Upper lobe of right lung (tissue), 1 donor: ENCODE results near the gene OTUB2. TPM values are rescaled to one million over a fixed set of nuclear protein-coding genes. Genes with fewer than 3 reads are reported as not detected.
A peak's percentile ranks its signal among the peaks of the same experiment; 100 is the strongest.

Experiments
- ATAC-seq: fragments of 200-7000 bp; cut with Tn5 transposase; one replicate; pipeline ENCODE4 v1.9.1; 2020; ENCODE audit warnings: mild to moderate bottlenecking, moderate library complexity
- DNase-seq: peaks from one replicate; pipeline ENCODE4 v3.0.0-alpha.2; 2020
- H3K27ac ChIP-seq: fragments of 200-600 bp; one replicate; pipeline ENCODE4 v1.8.0; 2022
- H3K27me3 ChIP-seq: fragments of 200-600 bp; one replicate; pipeline ENCODE4 v1.8.0; 2022; ENCODE audit warnings: mild to moderate bottlenecking
- H3K36me3 ChIP-seq: fragments of 200-600 bp; one replicate; pipeline ENCODE4 v1.8.0; 2022
- H3K4me1 ChIP-seq: fragments of 200-600 bp; one replicate; pipeline ENCODE4 v1.8.0; 2022
- H3K4me3 ChIP-seq: fragments of 200-600 bp; one replicate; pipeline ENCODE4 v1.8.0; 2022; ENCODE audit warnings: mild to moderate bottlenecking
- H3K9me3 ChIP-seq: fragments of 200-600 bp; one replicate; pipeline ENCODE4 v1.8.0; 2022
- intact Hi-C: fragments of 100-400 bp; cut with DNase I; formaldehyde crosslinking; loops from one replicate; pipeline ENCODE4 v1.11.0; 2022
- total RNA-seq: library from RNA; stranded (reverse); fragmentation: NEBNext Ultra II Directional; extraction: Animal tissue kit (Norgen Biotek cat#: 25700); gene quantifications from one replicate; pipeline ENCODE4 v1.2.1, GENCODE V29; 2021
- TF ChIP-seq, protein P1 (sequence below): fragments of 200-600 bp; IDR thresholded peaks from one replicate; pipeline ENCODE4 v1.8.0; 2022; ENCODE audit warnings: antibody characterized with exemption
- donor health status: DM: no; HTN: yes; CAD: no; lungs with severe emphysema.

OTUB2 gene
- total RNA-seq, 1 donor from 2014 or later = 1.0 TPM

- no peak overlapping the region for H3K27ac ChIP-seq
- intact Hi-C loops = no loop called here
- H3K4me1 ChIP-seq = peaks cover 10% of the 10 kb centered on the region
- no peaks in the 10 kb centered on the region for H3K9me3 ChIP-seq
- ATAC-seq (no peak), DNase-seq (no peak)
- TF ChIP-seq, protein P1, sequence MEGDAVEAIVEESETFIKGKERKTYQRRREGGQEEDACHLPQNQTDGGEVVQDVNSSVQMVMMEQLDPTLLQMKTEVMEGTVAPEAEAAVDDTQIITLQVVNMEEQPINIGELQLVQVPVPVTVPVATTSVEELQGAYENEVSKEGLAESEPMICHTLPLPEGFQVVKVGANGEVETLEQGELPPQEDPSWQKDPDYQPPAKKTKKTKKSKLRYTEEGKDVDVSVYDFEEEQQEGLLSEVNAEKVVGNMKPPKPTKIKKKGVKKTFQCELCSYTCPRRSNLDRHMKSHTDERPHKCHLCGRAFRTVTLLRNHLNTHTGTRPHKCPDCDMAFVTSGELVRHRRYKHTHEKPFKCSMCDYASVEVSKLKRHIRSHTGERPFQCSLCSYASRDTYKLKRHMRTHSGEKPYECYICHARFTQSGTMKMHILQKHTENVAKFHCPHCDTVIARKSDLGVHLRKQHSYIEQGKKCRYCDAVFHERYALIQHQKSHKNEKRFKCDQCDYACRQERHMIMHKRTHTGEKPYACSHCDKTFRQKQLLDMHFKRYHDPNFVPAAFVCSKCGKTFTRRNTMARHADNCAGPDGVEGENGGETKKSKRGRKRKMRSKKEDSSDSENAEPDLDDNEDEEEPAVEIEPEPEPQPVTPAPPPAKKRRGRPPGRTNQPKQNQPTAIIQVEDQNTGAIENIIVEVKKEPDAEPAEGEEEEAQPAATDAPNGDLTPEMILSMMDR = no peak
- peaks cover 73% of the 10 kb centered on the region for H3K36me3 ChIP-seq
- H3K4me3 ChIP-seq = no peak overlapping the region
- H3K27me3 ChIP-seq = no peaks in the 10 kb centered on the region
These were observed 20.6 kb downstream of the OTUB2 start for GRCh38 chr14:94046696-94047250.

DNA sequence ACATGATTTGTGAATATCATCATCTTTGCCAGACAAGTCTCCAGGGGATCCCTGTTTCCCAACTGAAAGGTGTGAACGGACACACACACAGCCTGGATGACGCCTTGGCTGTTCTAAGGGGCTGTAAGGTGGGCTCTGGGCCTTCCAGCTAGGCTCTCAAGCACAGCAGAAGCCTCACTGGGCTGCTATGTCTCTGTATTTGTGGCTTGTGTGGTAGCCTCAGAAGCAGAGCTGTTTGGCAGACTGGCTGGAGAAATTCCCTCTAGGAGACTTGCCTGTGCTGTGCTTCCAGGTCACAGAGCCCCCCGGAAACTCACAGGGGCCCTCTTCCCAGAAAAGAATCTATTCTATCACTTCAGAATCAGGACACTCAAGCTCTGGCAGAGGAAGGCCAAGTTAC is 21.4 kb downstream of the OTUB2 start:
- TF ChIP-seq, protein P1 = no peak

GRCh38 chr14:94048691-94049624 is 22.8 kb downstream of the OTUB2 start:
- Histone ChIP-seq H3K9me3 (no peaks in the 10 kb centered on the region), H3K36me3 (peaks cover 95% of the 10 kb centered on the region), H3K27me3 (no peaks in the 10 kb centered on the region), H3K4me1 (no peaks in the 10 kb centered on the region), H3K4me3 (no peak overlapping the region), H3K27ac (no peak overlapping the region)
- no peak for DNase-seq
- TF ChIP-seq, protein P1 = no peak
- ATAC-seq = no peak
- intact Hi-C loops = no loop called here

More for the DNA sequence above, 21.4 kb downstream of the OTUB2 start:
- Histone ChIP-seq H3K4me3 (no peak overlapping the region), H3K4me1 (peaks cover 2% of the 10 kb centered on the region), H3K27ac (no peak overlapping the region), H3K27me3 (no peaks in the 10 kb centered on the region), H3K36me3 (peaks cover 81% of the 10 kb centered on the region), H3K9me3 (no peaks in the 10 kb centered on the region)
- ATAC-seq (no peak), DNase-seq (no peak)
- intact Hi-C loops = no loop called here

DNA sequence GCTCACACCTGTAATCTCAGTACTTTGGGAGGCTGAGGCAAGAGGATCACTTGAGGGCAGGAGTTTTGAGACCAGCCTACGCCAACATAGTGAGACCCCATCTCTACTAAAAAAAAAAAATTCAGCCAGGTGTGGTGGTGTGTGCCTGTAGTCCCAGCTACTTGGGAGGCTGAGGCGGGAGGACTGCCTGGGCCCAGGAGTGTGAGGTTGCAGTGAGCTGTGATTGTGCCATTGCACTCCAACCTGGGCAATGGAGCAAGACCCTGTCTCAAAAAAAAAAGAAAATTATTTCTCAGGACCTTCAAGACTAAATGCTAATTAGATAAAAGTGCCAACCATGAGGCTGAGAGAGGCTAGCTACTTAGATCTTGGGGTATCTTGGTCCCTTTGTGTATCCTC is 23.5 kb downstream of the OTUB2 start:
- intact Hi-C loops = no loop called here
- TF ChIP-seq, protein P1 = no peak
- H3K36me3 ChIP-seq = peaks cover 98% of the 10 kb centered on the region
- H3K27me3 ChIP-seq = no peaks in the 10 kb centered on the region
- no peak overlapping the region for H3K27ac ChIP-seq
- no peaks in the 10 kb centered on the region for H3K4me1 ChIP-seq
- DNase-seq (no peak), ATAC-seq (no peak)
- no peaks in the 10 kb centered on the region for H3K9me3 ChIP-seq
- H3K4me3 ChIP-seq = no peak overlapping the region

DNA sequence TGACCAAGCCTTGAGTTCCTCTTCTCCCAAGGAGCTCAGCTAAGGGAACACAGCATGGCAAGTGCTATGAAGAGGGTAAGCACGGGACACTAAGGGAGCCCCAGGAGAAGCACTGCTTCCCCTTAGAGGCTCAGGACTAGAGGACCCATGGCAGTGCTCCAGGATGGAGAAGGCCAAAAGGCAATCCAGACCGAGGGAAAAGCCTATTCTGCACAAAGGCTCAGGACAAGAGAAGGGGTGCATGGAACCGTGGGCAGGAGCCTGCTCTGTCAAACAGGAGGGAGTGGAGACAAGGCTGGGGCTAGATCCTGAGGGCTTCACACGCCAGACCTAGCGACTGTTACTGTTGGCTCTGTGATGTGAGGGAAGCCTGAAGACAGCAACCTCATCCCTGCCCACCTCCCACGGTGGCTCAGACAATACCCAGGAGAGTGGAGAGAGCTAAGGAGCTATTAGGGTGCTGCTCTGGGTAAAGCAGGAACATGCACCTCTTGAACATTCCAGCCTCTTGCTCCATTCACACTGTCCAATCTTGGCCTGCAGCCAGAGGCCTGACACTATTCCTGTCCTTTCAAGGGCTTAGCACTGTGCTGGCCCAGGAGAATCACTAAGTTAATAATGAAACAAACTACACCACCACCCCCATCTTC is 24.2 kb downstream of the OTUB2 start:
- Histone ChIP-seq H3K4me3 (no peak overlapping the region), H3K27me3 (no peaks in the 10 kb centered on the region), H3K4me1 (no peaks in the 10 kb centered on the region), H3K9me3 (no peaks in the 10 kb centered on the region), H3K36me3 (peaks cover 100% of the 10 kb centered on the region), H3K27ac (no peak overlapping the region)
- TF ChIP-seq, protein P1 = no peak
- ATAC-seq (peak; percentile 53), DNase-seq (peak; percentile 67)
- intact Hi-C loops = no loop called here
